ENCODE data around the gene TNKS1BP1.

DNA sequence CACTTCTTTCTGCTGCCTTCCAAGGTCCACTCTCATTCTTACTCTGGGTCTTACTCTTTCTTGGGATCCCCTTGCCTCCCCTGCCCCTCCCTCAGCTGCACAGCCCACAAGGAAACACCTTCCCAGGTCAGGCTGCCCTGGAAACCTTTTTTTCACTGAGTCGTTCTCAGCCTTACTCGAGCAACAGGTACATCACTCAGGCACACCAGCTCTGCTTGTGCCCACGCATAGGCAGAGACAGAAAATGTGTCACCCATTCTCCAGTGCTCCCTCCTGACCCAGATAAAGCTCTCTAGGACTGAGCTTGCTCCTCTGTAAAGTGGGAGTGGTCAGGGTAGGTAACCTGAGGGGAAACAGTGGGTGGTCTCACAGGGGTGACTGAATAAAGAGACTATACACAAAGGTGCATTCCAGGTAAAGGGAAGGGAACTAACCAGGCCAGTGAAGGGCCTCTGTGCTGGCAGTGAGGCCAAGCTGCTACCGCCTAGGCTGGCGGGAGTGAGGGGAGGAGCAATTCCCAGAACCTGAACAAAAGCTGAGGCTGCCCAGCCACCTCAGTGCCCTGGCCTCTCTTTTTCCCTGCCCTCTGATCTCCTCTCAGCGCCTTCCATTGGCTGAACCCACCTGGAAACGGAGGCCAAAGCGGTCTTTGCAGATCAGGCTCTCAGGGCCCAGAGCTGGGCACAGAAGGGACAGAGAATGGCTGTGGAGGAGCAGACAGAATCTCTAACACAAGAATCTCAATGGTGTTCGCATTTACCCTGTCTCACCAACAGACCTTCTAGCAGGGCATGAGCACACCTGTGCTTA is 40.3 kb upstream of the TNKS1BP1 start:
- TF ChIP-seq, protein P1, sequence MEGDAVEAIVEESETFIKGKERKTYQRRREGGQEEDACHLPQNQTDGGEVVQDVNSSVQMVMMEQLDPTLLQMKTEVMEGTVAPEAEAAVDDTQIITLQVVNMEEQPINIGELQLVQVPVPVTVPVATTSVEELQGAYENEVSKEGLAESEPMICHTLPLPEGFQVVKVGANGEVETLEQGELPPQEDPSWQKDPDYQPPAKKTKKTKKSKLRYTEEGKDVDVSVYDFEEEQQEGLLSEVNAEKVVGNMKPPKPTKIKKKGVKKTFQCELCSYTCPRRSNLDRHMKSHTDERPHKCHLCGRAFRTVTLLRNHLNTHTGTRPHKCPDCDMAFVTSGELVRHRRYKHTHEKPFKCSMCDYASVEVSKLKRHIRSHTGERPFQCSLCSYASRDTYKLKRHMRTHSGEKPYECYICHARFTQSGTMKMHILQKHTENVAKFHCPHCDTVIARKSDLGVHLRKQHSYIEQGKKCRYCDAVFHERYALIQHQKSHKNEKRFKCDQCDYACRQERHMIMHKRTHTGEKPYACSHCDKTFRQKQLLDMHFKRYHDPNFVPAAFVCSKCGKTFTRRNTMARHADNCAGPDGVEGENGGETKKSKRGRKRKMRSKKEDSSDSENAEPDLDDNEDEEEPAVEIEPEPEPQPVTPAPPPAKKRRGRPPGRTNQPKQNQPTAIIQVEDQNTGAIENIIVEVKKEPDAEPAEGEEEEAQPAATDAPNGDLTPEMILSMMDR (IDR thresholded peaks at IDR 0.05; ENCODE audit: low read length): no peak
- no peak for TF ChIP-seq EZH2 (IDR thresholded peaks at IDR 0.05; ENCODE audit: borderline replicate concordance, low read length)

Measured in OCI-LY1 (cell line).